Astrocyte (in vitro differentiated cells and primary cell): Measurements from ENCODE around the gene PRORP. TPM values are rescaled to one million over a fixed set of nuclear protein-coding genes. Genes with fewer than 3 reads are reported as not detected.

Experiments
- DNase-seq: peaks from one replicate; pipeline ENCODE4 v3.0.0-alpha.2; 2010; ENCODE audit warnings: low read depth
- FAIRE-seq: peaks from 2 replicates; lab custom pipeline; 2011; peaks lifted over from hg19 to GRCh38; lab: Jason Lieb, UNC
- H2AFZ ChIP-seq: 2 replicates; pipeline ENCODE4 v1.6.0; 2012; ENCODE audit warnings: low read depth, low read length, inconsistent platforms
- H3K27ac ChIP-seq: 2 replicates; pipeline ENCODE4 v1.5.1; 2011; ENCODE audit warnings: low read depth, low read length, inconsistent platforms
- H3K27me3 ChIP-seq: 2 replicates; pipeline ENCODE4 v1.6.0; 2011; ENCODE audit warnings: low read length, inconsistent platforms; ENCODE audit not compliant: insufficient read depth
- H3K36me3 ChIP-seq: 2 replicates; pipeline ENCODE4 v1.5.1; 2011; ENCODE audit warnings: low read length, inconsistent platforms; ENCODE audit not compliant: insufficient read depth
- H3K4me1 ChIP-seq: 2 replicates; pipeline ENCODE4 v1.5.1; 2011; ENCODE audit warnings: low read length, inconsistent platforms; ENCODE audit not compliant: insufficient read depth
- H3K4me2 ChIP-seq: 2 replicates; pipeline ENCODE4 v1.6.0; 2012; ENCODE audit warnings: low read length, inconsistent platforms
- H3K4me3 ChIP-seq: 2 replicates; pipeline ENCODE4 v1.5.1; 2011; ENCODE audit warnings: low read depth, mild to moderate bottlenecking, low read length, inconsistent platforms; ENCODE audit not compliant: insufficient read depth
- H3K79me2 ChIP-seq: 2 replicates; pipeline ENCODE4 v1.6.0; 2012; ENCODE audit warnings: mild to moderate bottlenecking, low read length, inconsistent platforms; ENCODE audit not compliant: insufficient read depth
- H3K9ac ChIP-seq: 2 replicates; pipeline ENCODE4 v1.6.0; 2012; ENCODE audit warnings: mild to moderate bottlenecking, low read length, inconsistent platforms
- H3K9me3 ChIP-seq: 2 replicates; pipeline ENCODE4 v1.5.1; 2012; ENCODE audit warnings: low read depth, mild to moderate bottlenecking, low read length, inconsistent platforms; ENCODE audit not compliant: insufficient read depth
- H4K20me1 ChIP-seq: 2 replicates; pipeline ENCODE4 v1.6.0; 2012; ENCODE audit warnings: low read length, inconsistent platforms; ENCODE audit not compliant: insufficient read depth
- H3K27ac Mint-ChIP-seq: one replicate; pipeline ENCODE4 v1.8.0; 2021; ENCODE audit warnings: mild to moderate bottlenecking, mixed read lengths; ENCODE audit not compliant: unreplicated experiment
- H3K27me3 Mint-ChIP-seq: one replicate; pipeline ENCODE4 v1.8.0; 2021; ENCODE audit warnings: low read depth, mixed read lengths; ENCODE audit not compliant: unreplicated experiment
- H3K36me3 Mint-ChIP-seq: one replicate; pipeline ENCODE4 v1.8.0; 2021; ENCODE audit warnings: low read depth, mixed read lengths; ENCODE audit not compliant: unreplicated experiment
- H3K4me1 Mint-ChIP-seq: one replicate; pipeline ENCODE4 v1.8.0; 2021; ENCODE audit warnings: low read depth, mixed read lengths; ENCODE audit not compliant: unreplicated experiment
- H3K4me3 Mint-ChIP-seq: one replicate; pipeline ENCODE4 v1.8.0; 2021; ENCODE audit warnings: mild to moderate bottlenecking, moderate library complexity, mixed read lengths; ENCODE audit not compliant: unreplicated experiment
- H3K9me3 Mint-ChIP-seq: one replicate; pipeline ENCODE4 v1.8.0; 2021; ENCODE audit warnings: mild to moderate bottlenecking, mixed read lengths; ENCODE audit not compliant: unreplicated experiment
- EZH2 ChIP-seq: IDR thresholded peaks from 2 replicates; pipeline ENCODE4 v1.6.1; 2012; ENCODE audit warnings: mild to moderate bottlenecking, low read length, inconsistent platforms; ENCODE audit not compliant: insufficient read depth
- total RNA-seq: library from RNA; stranded (reverse); gene quantifications from 2 replicates; pipeline ENCODE4 v1.2.1, GENCODE V29; 2021
- TF ChIP-seq, protein P1 (sequence below): IDR thresholded peaks from 2 replicates; pipeline ENCODE4 v1.5.1; 2011; ENCODE audit warnings: low read depth, mild to moderate bottlenecking, inconsistent platforms, low read length, moderate library complexity; ENCODE audit not compliant: insufficient read depth

Gene PRORP
- total RNA-seq, 1 donor from 2014 or later, result 32.4 TPM

GRCh38 chr14:35163384-35163783 lies 41.0 kb downstream of the PRORP start:
- DNase-seq (no peak), FAIRE-seq (no peak)
- no peaks in the 10 kb centered on the region for H3K36me3 ChIP-seq
- H3K4me3 ChIP-seq, result no peak overlapping the region
- no peaks in the 10 kb centered on the region for H3K79me2 ChIP-seq
- Mint-ChIP-seq H3K36me3 (peaks cover 6% of the 10 kb centered on the region), H3K4me3 (no peak overlapping the region), H3K9me3 (peaks cover 2% of the 10 kb centered on the region), H3K4me1 (peaks cover 23% of the 10 kb centered on the region), H3K27ac (peak overlapping the region; percentile 27), H3K27me3 (no peaks in the 10 kb centered on the region)
- H4K20me1 ChIP-seq, result peaks cover 19% of the 10 kb centered on the region
- TF ChIP-seq EZH2, result no peak
- TF ChIP-seq, protein P1, sequence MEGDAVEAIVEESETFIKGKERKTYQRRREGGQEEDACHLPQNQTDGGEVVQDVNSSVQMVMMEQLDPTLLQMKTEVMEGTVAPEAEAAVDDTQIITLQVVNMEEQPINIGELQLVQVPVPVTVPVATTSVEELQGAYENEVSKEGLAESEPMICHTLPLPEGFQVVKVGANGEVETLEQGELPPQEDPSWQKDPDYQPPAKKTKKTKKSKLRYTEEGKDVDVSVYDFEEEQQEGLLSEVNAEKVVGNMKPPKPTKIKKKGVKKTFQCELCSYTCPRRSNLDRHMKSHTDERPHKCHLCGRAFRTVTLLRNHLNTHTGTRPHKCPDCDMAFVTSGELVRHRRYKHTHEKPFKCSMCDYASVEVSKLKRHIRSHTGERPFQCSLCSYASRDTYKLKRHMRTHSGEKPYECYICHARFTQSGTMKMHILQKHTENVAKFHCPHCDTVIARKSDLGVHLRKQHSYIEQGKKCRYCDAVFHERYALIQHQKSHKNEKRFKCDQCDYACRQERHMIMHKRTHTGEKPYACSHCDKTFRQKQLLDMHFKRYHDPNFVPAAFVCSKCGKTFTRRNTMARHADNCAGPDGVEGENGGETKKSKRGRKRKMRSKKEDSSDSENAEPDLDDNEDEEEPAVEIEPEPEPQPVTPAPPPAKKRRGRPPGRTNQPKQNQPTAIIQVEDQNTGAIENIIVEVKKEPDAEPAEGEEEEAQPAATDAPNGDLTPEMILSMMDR, result no peak
- peaks cover 19% of the 10 kb centered on the region for H3K4me1 ChIP-seq
- H3K4me2 ChIP-seq, result no peak overlapping the region
- H2AFZ ChIP-seq, result no peak overlapping the region
- no peak overlapping the region for H3K27ac ChIP-seq
- no peak overlapping the region for H3K9ac ChIP-seq
- no peaks in the 10 kb centered on the region for H3K9me3 ChIP-seq
- no peaks in the 10 kb centered on the region for H3K27me3 ChIP-seq

- Histone ChIP-seq H3K4me2 (no peak overlapping the region), H2AFZ (no peak overlapping the region), H3K4me1 (peaks cover 11% of the 10 kb centered on the region), H3K36me3 (no peaks in the 10 kb centered on the region), H3K27ac (no peak overlapping the region), H3K4me3 (no peak overlapping the region), H3K9ac (no peak overlapping the region), H4K20me1 (peaks cover 10% of the 10 kb centered on the region), H3K79me2 (no peaks in the 10 kb centered on the region), H3K27me3 (no peaks in the 10 kb centered on the region), H3K9me3 (no peaks in the 10 kb centered on the region)
- Mint-ChIP-seq H3K9me3 (no peaks in the 10 kb centered on the region), H3K27me3 (no peaks in the 10 kb centered on the region), H3K36me3 (peaks cover 12% of the 10 kb centered on the region), H3K4me3 (no peak overlapping the region), H3K27ac (no peak overlapping the region), H3K4me1 (peaks cover 10% of the 10 kb centered on the region)
- FAIRE-seq (no peak), DNase-seq (no peak)
- TF ChIP-seq, protein P1, result no peak
- TF ChIP-seq EZH2, result no peak
These were observed 42.5 kb downstream of the PRORP start for GRCh38 chr14:35164849-35165248.

DNA sequence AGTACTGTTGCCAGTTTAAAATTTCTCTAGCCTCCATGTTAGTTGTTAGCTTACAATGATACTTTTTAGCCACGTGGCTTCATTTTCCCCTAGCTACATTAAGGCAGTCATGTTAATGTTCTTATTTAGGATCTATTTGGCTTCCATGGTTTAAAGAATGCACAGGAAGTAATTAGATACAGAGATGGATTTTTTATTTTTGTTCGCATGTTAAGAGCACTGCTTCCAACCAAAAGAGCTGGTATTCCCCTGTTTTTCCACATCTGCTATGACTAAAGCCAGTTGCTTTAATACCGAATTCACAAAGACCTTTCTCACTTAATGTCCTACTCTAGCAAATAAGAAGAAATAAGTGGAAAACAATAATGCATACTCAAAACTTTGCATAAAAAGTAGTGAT lies 45.1 kb downstream of the PRORP start:
- Histone ChIP-seq H2AFZ (no peak overlapping the region), H3K79me2 (no peaks in the 10 kb centered on the region), H3K27me3 (no peaks in the 10 kb centered on the region), H3K9ac (no peak overlapping the region), H3K4me3 (no peak overlapping the region), H3K4me1 (no peaks in the 10 kb centered on the region), H4K20me1 (peaks cover 9% of the 10 kb centered on the region), H3K27ac (no peak overlapping the region), H3K36me3 (no peaks in the 10 kb centered on the region), H3K9me3 (no peaks in the 10 kb centered on the region), H3K4me2 (no peak overlapping the region)
- Mint-ChIP-seq H3K27me3 (no peaks in the 10 kb centered on the region), H3K36me3 (peaks cover 16% of the 10 kb centered on the region), H3K9me3 (no peaks in the 10 kb centered on the region), H3K4me1 (no peaks in the 10 kb centered on the region), H3K27ac (no peak overlapping the region), H3K4me3 (no peak overlapping the region)
- FAIRE-seq, result no peak
- no peak for DNase-seq
- TF ChIP-seq, protein P1, result no peak
- no peak for TF ChIP-seq EZH2

Other genes starting within 250 kb of the PRORP start
- gene BAZ1A, start 247.2 kb upstream of the PRORP start, total RNA-seq, result 36.5 and 36.9 TPM in 2 replicates
- 74.0 and 81.3 TPM in 2 replicates for gene SRP54, start 139.6 kb upstream of the PRORP start, total RNA-seq
- gene FAM177A1, start 76.3 kb upstream of the PRORP start, total RNA-seq, result 94.8 and 99.0 TPM in 2 replicates
- gene PPP2R3C, start 562 bp upstream of the PRORP start, total RNA-seq, result 24.4 and 28.3 TPM in 2 replicates
- 210 and 225 TPM in 2 replicates for gene PSMA6, start 169.8 kb downstream of the PRORP start, total RNA-seq